ENCODE measurements around the gene DIP2C. TPM values are rescaled to one million over a fixed set of nuclear protein-coding genes. Genes with fewer than 3 reads are reported as not detected.

The DIP2C gene
- polyA plus RNA-seq, 1 of the 3 experiments (the other 2 are of a cell fraction), result 8.7 TPM

DNA sequence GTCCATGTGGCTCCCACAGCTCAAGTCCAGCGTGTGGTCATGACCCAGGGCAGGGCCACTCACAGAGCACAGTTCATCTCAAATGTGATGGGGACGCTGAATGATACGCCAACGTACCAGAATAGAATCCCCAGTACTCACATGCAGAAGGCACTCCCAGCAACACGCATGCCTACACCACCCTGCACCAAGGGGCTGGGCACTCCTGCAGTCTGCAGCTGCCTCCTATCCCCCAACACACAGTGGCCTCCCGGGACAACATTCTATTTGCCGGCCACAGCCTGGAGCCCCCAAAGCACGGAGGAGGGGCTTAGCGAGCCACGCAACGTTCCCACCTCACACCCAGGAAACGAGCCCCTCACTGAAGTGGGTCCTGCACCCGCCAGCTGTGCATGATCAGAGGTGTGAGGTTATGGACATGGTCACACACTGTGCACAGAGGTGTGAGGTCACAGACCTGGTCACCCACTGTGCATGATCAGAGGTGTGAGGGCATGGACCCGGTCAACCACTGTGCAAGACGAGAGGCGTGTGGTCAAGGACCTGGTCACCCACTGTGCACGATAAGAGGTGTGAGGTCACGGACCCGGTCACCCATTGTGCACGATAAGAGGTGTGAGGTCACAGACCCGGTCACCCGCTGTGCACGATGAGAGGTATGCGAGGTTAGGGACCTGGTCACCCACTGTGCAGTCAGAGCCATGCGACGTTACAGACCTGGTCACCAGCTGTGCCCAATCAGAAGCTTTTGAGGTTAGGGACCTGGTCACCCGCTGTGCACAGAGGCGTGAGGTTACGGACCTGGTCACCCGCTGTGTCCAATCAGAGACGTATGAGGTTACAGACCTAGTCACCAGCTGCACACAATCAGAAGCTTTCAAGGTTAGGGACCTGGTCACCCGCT is 182.8 kb downstream of the DIP2C start:
- no peak overlapping the region for H3K9ac ChIP-seq
- TF ChIP-seq RXRA (IDR thresholded peaks at IDR 0.05; ENCODE audit: borderline replicate concordance, low read depth), result no peak
- no peak for TF ChIP-seq MEF2A (IDR thresholded peaks at IDR 0.05; ENCODE audit: borderline replicate concordance, low read depth)
- TF ChIP-seq, protein P1, sequence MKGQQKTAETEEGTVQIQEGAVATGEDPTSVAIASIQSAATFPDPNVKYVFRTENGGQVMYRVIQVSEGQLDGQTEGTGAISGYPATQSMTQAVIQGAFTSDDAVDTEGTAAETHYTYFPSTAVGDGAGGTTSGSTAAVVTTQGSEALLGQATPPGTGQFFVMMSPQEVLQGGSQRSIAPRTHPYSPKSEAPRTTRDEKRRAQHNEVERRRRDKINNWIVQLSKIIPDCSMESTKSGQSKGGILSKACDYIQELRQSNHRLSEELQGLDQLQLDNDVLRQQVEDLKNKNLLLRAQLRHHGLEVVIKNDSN (IDR thresholded peaks at IDR 0.05; ENCODE audit: borderline replicate concordance, low read depth), result no peak
- no peak for TF ChIP-seq GABPA (IDR thresholded peaks at IDR 0.05; ENCODE audit: low read depth)
- TF ChIP-seq, protein P2, sequence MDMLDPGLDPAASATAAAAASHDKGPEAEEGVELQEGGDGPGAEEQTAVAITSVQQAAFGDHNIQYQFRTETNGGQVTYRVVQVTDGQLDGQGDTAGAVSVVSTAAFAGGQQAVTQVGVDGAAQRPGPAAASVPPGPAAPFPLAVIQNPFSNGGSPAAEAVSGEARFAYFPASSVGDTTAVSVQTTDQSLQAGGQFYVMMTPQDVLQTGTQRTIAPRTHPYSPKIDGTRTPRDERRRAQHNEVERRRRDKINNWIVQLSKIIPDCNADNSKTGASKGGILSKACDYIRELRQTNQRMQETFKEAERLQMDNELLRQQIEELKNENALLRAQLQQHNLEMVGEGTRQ (IDR thresholded peaks at IDR 0.05; ENCODE audit: borderline replicate concordance, low read depth, low read length), result no peak
- TF ChIP-seq FOXJ3 (CRISPR knock-in tag; IDR thresholded peaks at IDR 0.05), result no peak
- TF ChIP-seq RCOR1 (IDR thresholded peaks at IDR 0.05; ENCODE audit: low read length), result no peak
- TF ChIP-seq EP300 (IDR thresholded peaks at IDR 0.05; ENCODE audit: borderline replicate concordance in 1 of 2, low read depth in 1 of 2, low read length in 1 of 2), result no peak
- TF ChIP-seq, protein P3, sequence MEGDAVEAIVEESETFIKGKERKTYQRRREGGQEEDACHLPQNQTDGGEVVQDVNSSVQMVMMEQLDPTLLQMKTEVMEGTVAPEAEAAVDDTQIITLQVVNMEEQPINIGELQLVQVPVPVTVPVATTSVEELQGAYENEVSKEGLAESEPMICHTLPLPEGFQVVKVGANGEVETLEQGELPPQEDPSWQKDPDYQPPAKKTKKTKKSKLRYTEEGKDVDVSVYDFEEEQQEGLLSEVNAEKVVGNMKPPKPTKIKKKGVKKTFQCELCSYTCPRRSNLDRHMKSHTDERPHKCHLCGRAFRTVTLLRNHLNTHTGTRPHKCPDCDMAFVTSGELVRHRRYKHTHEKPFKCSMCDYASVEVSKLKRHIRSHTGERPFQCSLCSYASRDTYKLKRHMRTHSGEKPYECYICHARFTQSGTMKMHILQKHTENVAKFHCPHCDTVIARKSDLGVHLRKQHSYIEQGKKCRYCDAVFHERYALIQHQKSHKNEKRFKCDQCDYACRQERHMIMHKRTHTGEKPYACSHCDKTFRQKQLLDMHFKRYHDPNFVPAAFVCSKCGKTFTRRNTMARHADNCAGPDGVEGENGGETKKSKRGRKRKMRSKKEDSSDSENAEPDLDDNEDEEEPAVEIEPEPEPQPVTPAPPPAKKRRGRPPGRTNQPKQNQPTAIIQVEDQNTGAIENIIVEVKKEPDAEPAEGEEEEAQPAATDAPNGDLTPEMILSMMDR (IDR thresholded peaks at IDR 0.05), result no peak
- TF ChIP-seq TCF12 (IDR thresholded peaks at IDR 0.05), result no peak
- TF ChIP-seq NFIC (IDR thresholded peaks at IDR 0.05; ENCODE audit: borderline replicate concordance), result no peak
- TF ChIP-seq SMC3 (IDR thresholded peaks at IDR 0.05; ENCODE audit: low read depth, low read length), result no peak
- TF ChIP-seq, protein P4, sequence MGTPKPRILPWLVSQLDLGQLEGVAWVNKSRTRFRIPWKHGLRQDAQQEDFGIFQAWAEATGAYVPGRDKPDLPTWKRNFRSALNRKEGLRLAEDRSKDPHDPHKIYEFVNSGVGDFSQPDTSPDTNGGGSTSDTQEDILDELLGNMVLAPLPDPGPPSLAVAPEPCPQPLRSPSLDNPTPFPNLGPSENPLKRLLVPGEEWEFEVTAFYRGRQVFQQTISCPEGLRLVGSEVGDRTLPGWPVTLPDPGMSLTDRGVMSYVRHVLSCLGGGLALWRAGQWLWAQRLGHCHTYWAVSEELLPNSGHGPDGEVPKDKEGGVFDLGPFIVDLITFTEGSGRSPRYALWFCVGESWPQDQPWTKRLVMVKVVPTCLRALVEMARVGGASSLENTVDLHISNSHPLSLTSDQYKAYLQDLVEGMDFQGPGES (IDR thresholded peaks at IDR 0.05; ENCODE audit: low read depth, low read length), result no peak
- TF ChIP-seq JUND (IDR thresholded peaks at IDR 0.05), result no peak
- TF ChIP-seq TEAD4 (IDR thresholded peaks at IDR 0.05; ENCODE audit: borderline replicate concordance, insufficient read depth), result no peak
- TF ChIP-seq, protein P5, sequence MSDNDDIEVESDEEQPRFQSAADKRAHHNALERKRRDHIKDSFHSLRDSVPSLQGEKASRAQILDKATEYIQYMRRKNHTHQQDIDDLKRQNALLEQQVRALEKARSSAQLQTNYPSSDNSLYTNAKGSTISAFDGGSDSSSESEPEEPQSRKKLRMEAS (IDR thresholded peaks at IDR 0.05; ENCODE audit: low read depth), result no peak
- no peak for TF ChIP-seq FOXM1 (IDR thresholded peaks at IDR 0.05; ENCODE audit: low read depth)
- TF ChIP-seq RAD21 (IDR thresholded peaks at IDR 0.05; ENCODE audit: low read length), result no peak
- no peak overlapping the region for H3K27ac ChIP-seq (ENCODE audit: low read depth in 2 of 2, low read length in 1 of 2)
- H2AFZ ChIP-seq (ENCODE audit: low read depth), result no peak overlapping the region
- WGBS (ENCODE audit: low lambda C conversion rate), result 93% methylated on average over 22 of the region's 32 CpGs
- peaks cover 47% of the 10 kb centered on the region for H4K20me1 ChIP-seq (ENCODE audit: insufficient read depth)
- DNase-seq, result no peak
- no peaks in the 10 kb centered on the region for H3K9me3 ChIP-seq
- peaks cover 0 to 8% of the 10 kb centered on the region in 2 experiments; a peak in 1 of 4 replicates for H3K4me1 ChIP-seq (ENCODE audit: control insufficient read depth in 1 of 2, insufficient read depth in 2 of 2, low read depth in 1 of 2, low read length in 1 of 2)
- no peaks in the 10 kb centered on the region for H3K9me2 ChIP-seq
- ChIA-PET POLR2A (no interaction called here), CTCF (interaction anchor here (0.7 to 1.7 kb wide), 4 partner anchors 8 to 283 kb away, joined by 3 to 13 read pairs (median 4); no protein-coding TSS in a partner anchor)
- peaks cover 3% of the 10 kb centered on the region in 2 experiments for H3K36me3 ChIP-seq (replicated peaks in 1 of 2; ENCODE audit: control insufficient read depth in 1 of 2, insufficient read depth in 2 of 2, low read length in 1 of 2)
- no peaks in the 10 kb centered on the region for H3K27me3 ChIP-seq (ENCODE audit: insufficient read depth)
- H3K4me2 ChIP-seq, result no peak overlapping the region
- H3K79me2 ChIP-seq (ENCODE audit: insufficient read depth), result peaks cover 35% of the 10 kb centered on the region
- peaks cover 5% of the 10 kb centered on the region for H3F3A ChIP-seq (replicated peaks; ENCODE audit: insufficient read depth)
- H3K4me3 ChIP-seq (ENCODE audit: low read depth in 2 of 2, low read length in 1 of 2), result no peak overlapping the region
